ENCODE data around the gene OR9G1. TPM values are rescaled to one million over a fixed set of nuclear protein-coding genes. Genes with fewer than 3 reads are reported as not detected.

OR9G1 gene
- total and polyA plus RNA-seq, 4 donors: not detected

DNA sequence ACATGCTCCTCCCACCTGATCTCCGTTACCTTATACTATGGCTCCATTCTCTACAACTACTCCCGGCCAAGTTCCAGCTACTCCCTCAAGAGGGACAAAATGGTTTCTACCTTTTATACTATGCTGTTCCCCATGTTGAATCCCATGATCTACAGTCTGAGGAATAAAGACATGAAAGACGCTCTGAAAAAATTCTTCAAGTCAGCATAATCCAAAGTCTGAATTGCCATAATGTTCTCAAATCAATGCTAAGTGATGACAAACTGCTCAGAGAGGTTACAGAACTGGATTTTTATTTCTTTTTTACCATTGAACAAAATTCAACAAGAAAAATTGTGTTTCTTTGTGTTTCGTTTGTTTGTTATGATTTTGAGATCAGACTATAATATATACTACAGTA is 42.0 kb downstream of the OR9G1 start:
- no peaks in the 10 kb centered on the region for H3K36me3 ChIP-seq (ENCODE audit: control insufficient read depth in 4 of 4, insufficient read depth in 4 of 4, low read length in 4 of 4)
- DNase-seq: no peak
- no peaks in the 10 kb centered on the region for H3K27me3 ChIP-seq (ENCODE audit: control insufficient read depth in 3 of 3, insufficient read depth in 3 of 3, low read length in 2 of 3)
- no peak overlapping the region for H3K4me3 ChIP-seq
- 77 to 90% methylated on average over 4 of the region's 4 CpGs for WGBS, 2 donors
- H3K4me1 ChIP-seq (ENCODE audit: control insufficient read depth in 5 of 5, insufficient read depth in 5 of 5, low read length in 5 of 5): no peaks in the 10 kb centered on the region
- H3K27ac ChIP-seq (ENCODE audit: low read depth in 1 of 2, low read length in 1 of 2): no peak overlapping the region
- peaks cover 0 to 2% (median 0%) of the 10 kb centered on the region in 4 donors for H3K9me3 ChIP-seq (ENCODE audit: control insufficient read depth in 4 of 4, insufficient read depth in 3 of 4, low read length in 3 of 4)
- H3K9ac ChIP-seq (ENCODE audit: insufficient read depth in 1 of 2, low read length in 2 of 2): no peak overlapping the region
- no peak for ATAC-seq (ENCODE audit: insufficient read depth, low FRiP score)
- TF ChIP-seq, protein P1, sequence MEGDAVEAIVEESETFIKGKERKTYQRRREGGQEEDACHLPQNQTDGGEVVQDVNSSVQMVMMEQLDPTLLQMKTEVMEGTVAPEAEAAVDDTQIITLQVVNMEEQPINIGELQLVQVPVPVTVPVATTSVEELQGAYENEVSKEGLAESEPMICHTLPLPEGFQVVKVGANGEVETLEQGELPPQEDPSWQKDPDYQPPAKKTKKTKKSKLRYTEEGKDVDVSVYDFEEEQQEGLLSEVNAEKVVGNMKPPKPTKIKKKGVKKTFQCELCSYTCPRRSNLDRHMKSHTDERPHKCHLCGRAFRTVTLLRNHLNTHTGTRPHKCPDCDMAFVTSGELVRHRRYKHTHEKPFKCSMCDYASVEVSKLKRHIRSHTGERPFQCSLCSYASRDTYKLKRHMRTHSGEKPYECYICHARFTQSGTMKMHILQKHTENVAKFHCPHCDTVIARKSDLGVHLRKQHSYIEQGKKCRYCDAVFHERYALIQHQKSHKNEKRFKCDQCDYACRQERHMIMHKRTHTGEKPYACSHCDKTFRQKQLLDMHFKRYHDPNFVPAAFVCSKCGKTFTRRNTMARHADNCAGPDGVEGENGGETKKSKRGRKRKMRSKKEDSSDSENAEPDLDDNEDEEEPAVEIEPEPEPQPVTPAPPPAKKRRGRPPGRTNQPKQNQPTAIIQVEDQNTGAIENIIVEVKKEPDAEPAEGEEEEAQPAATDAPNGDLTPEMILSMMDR (IDR thresholded peaks at IDR 0.05; ENCODE audit: control extremely low read depth, extremely low read depth): no peak

DNA sequence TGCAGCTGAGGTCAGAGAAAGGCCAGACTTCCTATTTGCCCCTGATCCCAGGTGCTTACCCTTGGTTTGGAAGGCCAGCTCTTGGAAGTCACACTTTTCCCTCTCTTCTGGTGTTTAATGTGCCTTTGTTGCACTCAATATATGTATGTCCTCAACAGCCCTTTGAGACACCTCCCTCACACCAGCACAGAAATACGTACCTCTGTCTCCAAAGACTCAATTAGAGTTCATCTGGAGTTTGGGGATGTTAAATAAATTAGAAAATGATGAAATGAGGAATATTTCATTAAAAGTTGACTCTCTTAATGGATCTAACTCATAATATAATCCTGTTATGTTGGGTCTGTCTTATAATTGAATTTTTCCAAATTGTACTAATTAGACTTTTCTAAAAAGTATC is 49.7 kb downstream of the OR9G1 start, which contains the start of gene OR9G4:
Gene OR9G4 (minus strand): TSS at position 101 of the 400 bp plus-strand sequence. CDS start 4,931 bp downstream, outside the sequence.
- TF ChIP-seq, protein P1 (IDR thresholded peaks at IDR 0.05; ENCODE audit: control extremely low read depth, extremely low read depth): no peak
- H3K4me3 ChIP-seq: no peak within 1 kb of the TSS
- no peaks in the 10 kb centered on the region for H3K36me3 ChIP-seq (ENCODE audit: control insufficient read depth in 4 of 4, insufficient read depth in 4 of 4, low read length in 4 of 4)
- no peak within 1 kb of the TSS for H3K9ac ChIP-seq (ENCODE audit: insufficient read depth in 1 of 2, low read length in 2 of 2)
- H3K27ac ChIP-seq (ENCODE audit: low read depth in 1 of 2, low read length in 1 of 2): no peak within 1 kb of the TSS
- ATAC-seq (ENCODE audit: insufficient read depth, low FRiP score): no peak
- 71 to 89% methylated on average over 1 of the region's 1 CpG for WGBS, 2 donors
- DNase-seq: no peak
- no peaks in the 10 kb centered on the region for H3K27me3 ChIP-seq (ENCODE audit: control insufficient read depth in 3 of 3, insufficient read depth in 3 of 3, low read length in 2 of 3)
- H3K9me3 ChIP-seq (ENCODE audit: control insufficient read depth in 4 of 4, insufficient read depth in 3 of 4, low read length in 3 of 4): no peaks in the 10 kb centered on the region
- H3K4me1 ChIP-seq (ENCODE audit: control insufficient read depth in 5 of 5, insufficient read depth in 5 of 5, low read length in 5 of 5): no peaks in the 10 kb centered on the region

DNA sequence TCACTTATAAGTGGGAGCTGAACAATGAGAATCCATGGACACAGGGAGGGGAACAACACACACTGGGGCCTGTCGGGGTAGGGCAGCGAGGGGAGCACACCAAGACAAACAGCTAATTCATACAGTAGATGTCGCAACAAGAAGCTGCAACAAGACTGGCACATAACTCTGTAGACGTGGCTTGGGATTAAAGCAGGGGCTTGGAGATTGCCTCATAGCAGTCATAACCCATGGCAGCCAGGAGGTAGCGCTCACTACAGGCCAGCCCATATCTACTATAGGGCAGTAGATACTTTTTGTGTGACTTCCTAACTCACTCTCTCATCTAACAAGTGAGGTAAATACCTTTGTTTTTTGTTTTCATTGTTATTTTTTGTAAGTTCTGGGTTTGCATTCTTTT is 51.3 kb downstream of the OR9G1 start:
- WGBS, 2 donors: 85 to 89% methylated on average over 5 of the region's 5 CpGs
- no peaks in the 10 kb centered on the region for H3K27me3 ChIP-seq (ENCODE audit: control insufficient read depth in 3 of 3, insufficient read depth in 3 of 3, low read length in 2 of 3)
- no peak overlapping the region for H3K27ac ChIP-seq (ENCODE audit: low read depth in 1 of 2, low read length in 1 of 2)
- no peaks in the 10 kb centered on the region for H3K36me3 ChIP-seq (ENCODE audit: control insufficient read depth in 4 of 4, insufficient read depth in 4 of 4, low read length in 4 of 4)
- no peaks in the 10 kb centered on the region for H3K4me1 ChIP-seq (ENCODE audit: control insufficient read depth in 5 of 5, insufficient read depth in 5 of 5, low read length in 5 of 5)
- no peaks in the 10 kb centered on the region for H3K9me3 ChIP-seq (ENCODE audit: control insufficient read depth in 4 of 4, insufficient read depth in 3 of 4, low read length in 3 of 4)
- ATAC-seq (ENCODE audit: insufficient read depth, low FRiP score) (no peak), DNase-seq (no peak)
- no peak overlapping the region for H3K4me3 ChIP-seq
- no peak overlapping the region for H3K9ac ChIP-seq (ENCODE audit: insufficient read depth in 1 of 2, low read length in 2 of 2)
- TF ChIP-seq, protein P1 (IDR thresholded peaks at IDR 0.05; ENCODE audit: control extremely low read depth, extremely low read depth): no peak

DNA sequence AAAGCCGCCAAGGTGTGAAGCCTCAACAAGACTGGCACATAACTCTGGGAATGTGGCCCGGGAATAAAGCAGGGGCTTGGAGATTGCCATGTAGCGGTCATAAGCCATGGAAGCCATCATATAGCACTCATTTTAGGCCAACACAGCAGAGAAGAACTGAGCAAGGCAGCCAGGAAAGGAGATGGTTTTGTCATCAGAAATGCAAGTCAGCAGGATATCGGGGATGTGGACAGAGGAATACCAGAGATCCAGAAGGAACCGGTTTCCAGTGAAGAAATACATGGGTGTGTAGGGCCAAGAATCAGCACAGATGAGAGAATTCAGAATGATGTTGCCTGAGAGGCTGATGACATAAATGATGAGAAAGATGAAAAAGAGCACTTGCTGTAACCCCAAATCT is 52.6 kb downstream of the OR9G1 start:
- Histone ChIP-seq H3K9ac (ENCODE audit: insufficient read depth in 1 of 2, low read length in 2 of 2) (no peak overlapping the region), H3K36me3 (ENCODE audit: control insufficient read depth in 4 of 4, insufficient read depth in 4 of 4, low read length in 4 of 4) (no peaks in the 10 kb centered on the region), H3K4me1 (ENCODE audit: control insufficient read depth in 5 of 5, insufficient read depth in 5 of 5, low read length in 5 of 5) (no peaks in the 10 kb centered on the region), H3K27ac (ENCODE audit: low read depth in 1 of 2, low read length in 1 of 2) (no peak overlapping the region), H3K27me3 (ENCODE audit: control insufficient read depth in 3 of 3, insufficient read depth in 3 of 3, low read length in 2 of 3) (no peaks in the 10 kb centered on the region), H3K4me3 (no peak overlapping the region), H3K9me3 (ENCODE audit: control insufficient read depth in 4 of 4, insufficient read depth in 3 of 4, low read length in 3 of 4) (no peaks in the 10 kb centered on the region)
- 82 to 88% methylated on average over 5 of the region's 5 CpGs for WGBS, 2 donors
- DNase-seq (no peak), ATAC-seq (ENCODE audit: insufficient read depth, low FRiP score) (no peak)
- TF ChIP-seq, protein P1 (IDR thresholded peaks at IDR 0.05; ENCODE audit: control extremely low read depth, extremely low read depth): no peak
